Left cardiac atrium (tissue), 4 donors: ENCODE data around the gene UPF2. TPM values are rescaled to one million over a fixed set of nuclear protein-coding genes. Genes with fewer than 3 reads are reported as not detected.

Experiments
- ATAC-seq, 2 donors: fragments of 200-7000 bp; cut with Tn5 transposase; one replicate each; pipeline ENCODE4 v1.9.1; 2020; ENCODE audit warnings: mild to moderate bottlenecking in 2 of 2, moderate library complexity in 2 of 2
- DNase-seq: peaks from one replicate; pipeline ENCODE4 v3.0.0-alpha.2; 2020
- intact Hi-C, 2 donors: fragments of 100-400 bp; cut with DNase I; formaldehyde crosslinking; loops; one replicate each; pipeline versions ENCODE4 v1.14.1 to v1.15.1; 2022 to 2023
- total RNA-seq, 2 donors: library from RNA; stranded (reverse); fragmentation: NEBNext Ultra II Directional; extraction: Animal tissue kit (Norgen Biotek cat#: 25700); gene quantifications; one replicate each; pipeline ENCODE4 v1.2.1, GENCODE V29; 2021
- donor health status: DM: no; HTN: yes; CAD: no.
- donor health status: DM: no; HTN: yes; CAD: no; lungs with severe emphysema.
- donor health status: DM: yes; HTN: yes; CAD: no.
- donor health status: Dilated cardiomyopathy.

The UPF2 gene
- total RNA-seq, 2 donors from 2014 or later, result 13.7 to 16.9 TPM

DNA sequence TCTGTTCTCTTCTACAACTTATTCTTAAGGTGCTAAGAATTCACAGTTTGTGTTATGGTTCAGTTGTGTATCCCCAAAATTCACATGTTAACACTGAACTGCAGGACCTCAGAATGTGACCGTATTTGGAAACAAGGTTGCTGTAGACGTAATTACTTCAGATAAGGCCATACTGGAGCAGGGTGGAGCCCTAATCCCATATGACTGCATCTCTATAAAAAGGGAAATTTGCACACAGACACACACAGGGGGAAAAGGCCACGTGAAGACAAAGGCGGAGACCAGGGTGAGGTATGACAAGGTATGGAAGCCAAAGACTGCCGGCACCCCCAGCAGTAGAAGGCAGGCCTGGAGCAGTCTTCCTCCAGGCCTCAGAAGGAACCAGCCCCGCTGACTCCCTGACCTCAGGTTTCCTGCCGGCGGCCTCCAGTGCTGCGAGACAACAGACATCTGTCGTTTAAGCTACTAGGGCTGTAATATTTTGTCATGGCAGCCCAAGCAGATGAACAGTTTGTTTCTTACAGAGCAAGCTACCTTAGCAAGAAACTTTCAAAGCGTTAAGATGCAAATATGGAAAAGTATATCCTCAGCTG, 120.7 kb downstream of the UPF2 start:
- intact Hi-C loops, result no loop called here
- DNase-seq (no peak), ATAC-seq (no peak)

DNA sequence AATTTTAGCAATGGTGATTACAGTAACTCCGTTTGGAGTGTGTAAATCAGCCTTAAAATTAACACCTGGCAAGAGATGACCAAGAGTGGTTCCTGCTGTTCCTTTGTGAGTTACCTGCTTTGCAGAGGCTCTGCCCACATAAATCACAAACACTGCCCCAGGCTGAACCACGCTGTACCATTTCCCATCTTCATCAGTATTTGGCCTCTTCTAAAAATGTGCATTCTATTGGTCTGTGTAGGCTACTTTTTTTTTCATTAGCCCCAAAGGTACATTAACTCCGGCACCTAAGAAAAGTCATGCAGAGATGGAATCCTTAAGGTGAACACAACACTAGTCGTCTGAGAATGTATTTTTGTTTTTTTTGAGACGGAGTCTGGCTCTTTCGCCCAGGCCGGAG, 123.3 kb downstream of the UPF2 start:
- intact Hi-C loops, result no loop called here
- ATAC-seq (no peak), DNase-seq (no peak)

DNA sequence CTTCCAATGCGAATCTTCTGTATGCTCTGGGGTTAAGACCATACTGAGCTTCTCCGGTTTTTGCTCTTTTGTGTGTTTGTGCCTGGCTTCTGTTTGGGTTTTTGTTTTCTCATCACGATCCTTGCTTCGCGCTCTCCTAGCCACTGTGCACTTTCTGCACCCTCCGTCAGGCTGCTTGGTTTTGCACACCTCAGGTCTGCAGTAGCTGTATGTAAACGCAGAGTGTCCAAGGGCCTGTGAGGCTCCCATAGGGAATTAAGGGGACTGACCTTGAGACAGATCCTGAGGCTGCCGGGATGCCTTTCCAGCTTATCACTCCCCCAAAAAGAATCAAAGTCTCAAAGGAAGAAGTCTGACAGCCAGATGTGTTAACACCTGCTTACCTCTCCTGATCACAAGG, 124.2 kb downstream of the UPF2 start:
- no peak for DNase-seq
- intact Hi-C loops, result no loop called here
- ATAC-seq, result no peak

DNA sequence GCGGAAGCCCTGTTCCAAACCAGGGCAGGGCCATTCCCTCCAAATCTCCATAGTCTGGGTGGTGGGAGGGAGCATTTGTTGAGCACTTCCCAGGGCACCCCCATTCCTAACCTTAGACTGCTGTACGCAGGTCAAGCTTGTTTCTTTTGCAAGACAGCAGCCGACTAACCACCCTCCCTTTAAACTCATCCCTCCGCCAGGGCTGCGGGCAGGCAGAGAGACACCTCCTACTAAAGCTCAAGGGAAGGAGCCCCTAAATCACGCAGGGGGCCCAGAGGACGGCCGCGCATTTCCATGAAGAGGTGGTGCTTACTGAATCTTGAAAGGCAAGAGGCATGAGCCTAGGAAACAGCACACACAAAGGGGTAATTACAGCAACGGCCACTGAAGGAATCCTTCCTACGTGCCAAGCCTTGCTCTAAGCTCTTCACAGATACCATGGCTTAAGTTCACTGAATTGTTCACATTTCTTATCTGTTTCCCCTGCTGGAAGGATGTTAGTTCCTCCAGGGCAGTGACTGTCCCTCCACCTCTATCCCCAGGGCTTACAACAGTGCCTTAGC, 129.4 kb downstream of the UPF2 start:
- intact Hi-C loops, result no loop called here
- DNase-seq (no peak), ATAC-seq (peak in 1 of 2 donors; percentile 38)

DNA sequence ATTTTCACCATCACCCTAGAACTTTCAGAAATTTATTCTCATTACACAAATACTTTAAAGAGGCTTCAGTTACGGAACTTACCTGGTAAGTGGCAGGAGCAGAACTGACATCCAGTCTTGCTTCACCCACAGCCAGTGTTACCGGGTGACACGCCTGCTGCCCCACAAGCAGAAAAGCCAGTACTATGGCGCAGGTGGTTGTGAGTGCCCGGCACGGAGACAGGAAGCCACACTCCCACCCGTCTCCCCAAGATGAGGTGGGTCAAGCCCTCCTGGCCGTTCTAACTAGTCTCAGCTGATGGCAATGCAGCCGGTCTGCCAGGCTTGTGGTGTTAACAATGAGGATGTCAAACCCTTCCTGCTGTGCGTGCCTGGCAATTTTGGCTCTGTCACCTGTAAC, 132.5 kb downstream of the UPF2 start:
- intact Hi-C loops, result no loop called here
- ATAC-seq (no peak), DNase-seq (no peak)

DNA sequence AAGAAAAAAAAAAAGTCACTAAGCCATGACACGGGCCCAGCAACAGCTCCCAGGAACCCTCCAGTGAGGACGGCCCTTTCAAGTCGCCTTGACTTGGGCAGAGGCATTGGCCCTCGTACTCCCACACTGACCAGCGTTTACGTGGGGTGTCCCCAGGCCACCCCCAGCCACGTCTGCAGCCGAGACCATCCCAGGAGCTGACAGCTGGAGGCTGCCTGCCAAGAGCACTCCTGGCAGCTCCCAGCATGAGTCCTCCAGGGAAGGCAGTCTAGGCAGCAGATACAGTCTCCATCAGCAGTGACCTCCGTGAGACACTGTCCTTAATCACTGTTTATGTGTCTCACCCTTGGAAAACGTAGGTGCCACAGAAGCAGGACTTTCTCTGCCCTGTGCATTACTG, 133.0 kb downstream of the UPF2 start:
- intact Hi-C loops, result no loop called here
- DNase-seq (no peak), ATAC-seq (peak; percentile 78 to 82)

DNA sequence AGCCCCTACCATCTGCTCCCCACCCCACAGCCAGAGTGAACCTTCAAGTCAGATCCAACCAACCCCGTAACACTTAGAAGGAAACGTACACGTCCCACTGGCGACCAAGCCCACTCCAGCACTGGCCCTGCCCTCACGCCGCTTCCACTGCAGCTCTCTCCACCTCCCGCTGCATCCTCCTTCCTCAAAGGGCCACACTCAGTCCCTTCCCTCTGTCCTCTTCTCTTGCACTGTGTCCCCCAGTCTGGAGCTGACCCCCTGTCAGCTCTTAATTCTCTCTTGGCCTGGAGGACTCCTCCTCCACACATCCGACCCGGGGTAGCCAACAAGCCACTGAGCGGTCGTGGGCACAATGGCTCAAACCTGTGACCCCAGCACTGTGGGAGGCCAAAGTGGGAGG, 133.6 kb downstream of the UPF2 start:
- ATAC-seq (no peak), DNase-seq (no peak)
- intact Hi-C loops, result no loop called here

DNA sequence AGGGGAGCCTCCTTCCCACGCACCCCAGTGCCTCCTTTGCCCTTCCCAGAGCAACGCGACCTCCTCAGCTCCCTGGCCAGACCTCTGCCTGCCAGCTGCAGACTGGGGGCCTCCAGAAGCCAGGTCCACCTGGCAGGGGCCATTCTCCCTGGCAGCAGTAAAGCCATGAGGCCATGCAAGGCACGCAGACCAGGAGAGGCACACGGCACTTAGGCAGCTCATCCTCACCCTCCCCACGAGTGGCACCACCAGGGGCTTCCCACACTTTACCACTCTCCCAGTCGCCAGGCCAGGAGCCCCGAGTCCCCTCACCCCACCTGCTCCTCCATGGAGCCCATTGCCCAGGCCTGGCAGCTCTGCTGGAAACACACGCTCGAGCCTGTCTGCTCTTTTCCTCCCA, 134.1 kb downstream of the UPF2 start:
- DNase-seq (no peak), ATAC-seq (no peak)
- intact Hi-C loops, result no loop called here

DNA sequence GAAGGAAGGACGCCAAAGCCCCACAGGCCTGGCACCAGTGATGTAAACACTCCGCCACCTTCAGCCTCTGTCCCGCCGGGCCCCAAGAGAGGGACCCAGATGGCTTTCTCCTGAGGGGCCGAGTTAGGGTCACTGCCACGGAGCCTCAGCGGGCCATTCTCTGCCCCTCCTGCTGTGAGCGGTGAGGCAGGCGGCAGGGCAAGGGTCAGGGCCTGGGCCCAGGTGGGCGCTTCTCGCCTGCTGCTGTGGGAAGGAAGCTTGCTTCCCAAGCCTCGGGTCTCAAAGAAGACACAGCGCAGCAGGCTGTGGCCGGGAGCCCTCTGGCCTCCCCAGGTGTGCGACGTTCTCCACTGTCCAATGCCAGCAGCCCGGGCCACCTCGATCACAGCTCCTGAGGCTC, 134.7 kb downstream of the UPF2 start:
- DNase-seq (no peak), ATAC-seq (no peak)
- intact Hi-C loops, result no loop called here

DNA sequence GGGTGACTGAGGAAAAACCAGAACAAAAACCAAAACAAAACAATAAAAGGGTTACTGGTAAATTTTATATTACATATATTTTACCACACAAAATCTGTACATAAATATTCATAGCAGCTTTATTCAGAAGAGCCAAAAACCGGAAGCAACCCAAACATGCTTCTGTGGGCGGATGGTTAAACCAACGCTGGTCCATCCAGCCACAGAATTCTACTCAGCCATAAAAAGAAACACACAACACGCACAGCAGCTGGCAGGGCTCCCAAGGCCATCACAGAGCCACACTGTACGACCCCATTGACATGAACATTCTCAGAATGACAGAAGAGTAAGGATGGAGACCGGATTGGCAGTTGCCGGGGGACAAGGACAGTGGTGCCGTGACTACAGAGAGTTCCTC, 135.9 kb downstream of the UPF2 start:
- ATAC-seq (no peak), DNase-seq (no peak)
- intact Hi-C loops, result no loop called here

DNA sequence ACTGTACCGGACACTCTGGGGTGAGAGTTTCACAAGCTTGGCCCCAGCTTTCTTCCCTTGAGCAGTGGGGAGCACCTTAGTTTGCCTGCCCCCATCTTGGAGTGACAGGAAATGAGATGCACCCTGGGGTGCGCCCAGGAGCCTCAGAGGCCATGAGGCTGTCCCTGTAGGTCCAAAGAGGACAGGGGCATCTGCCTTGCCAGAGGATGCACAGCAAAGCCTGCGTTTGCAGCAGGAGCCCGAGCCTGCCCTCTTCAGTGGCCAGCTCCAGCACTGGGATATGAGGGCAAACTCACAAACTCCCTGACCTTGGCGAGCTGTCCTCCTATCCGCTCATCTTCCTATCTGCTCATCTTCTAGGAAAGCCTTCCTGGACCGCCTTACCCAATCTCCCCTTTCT, 140.0 kb downstream of the UPF2 start:
- DNase-seq (no peak), ATAC-seq (no peak)
- intact Hi-C loops, result no loop called here

DNA sequence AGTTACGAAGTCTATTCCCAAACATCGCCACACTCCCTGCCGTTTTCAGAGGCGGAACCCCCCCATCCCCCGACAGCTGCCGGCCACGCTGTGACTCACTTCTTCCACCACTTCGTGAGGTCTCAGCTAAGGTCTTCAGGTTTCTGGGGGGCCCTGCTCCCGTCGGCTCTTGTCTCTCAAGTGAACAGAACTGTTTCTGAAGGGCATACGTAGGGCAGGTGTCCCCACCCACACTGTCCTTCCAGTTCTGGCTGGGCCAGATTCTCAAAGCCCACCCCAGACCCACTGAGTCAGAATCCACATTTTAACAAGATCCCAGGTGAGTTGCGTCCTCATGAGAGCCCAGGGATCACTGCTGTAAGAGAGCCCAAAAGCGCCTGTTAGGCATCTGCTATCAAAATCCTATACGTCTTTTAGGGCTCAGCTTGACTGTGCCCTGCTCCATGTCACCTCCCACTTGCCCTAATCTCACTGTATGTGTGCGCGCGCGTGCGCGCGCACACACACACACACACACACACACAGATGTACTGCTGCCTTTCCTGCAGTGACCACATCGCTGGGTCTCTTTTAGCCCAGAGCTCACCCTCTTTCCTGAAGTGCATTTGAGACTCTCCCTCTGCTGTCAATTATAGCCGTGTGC, 140.7 kb downstream of the UPF2 start:
- ATAC-seq (peak; percentile 30 to 42), DNase-seq (no peak)
- intact Hi-C loops, result no loop called here

DNA sequence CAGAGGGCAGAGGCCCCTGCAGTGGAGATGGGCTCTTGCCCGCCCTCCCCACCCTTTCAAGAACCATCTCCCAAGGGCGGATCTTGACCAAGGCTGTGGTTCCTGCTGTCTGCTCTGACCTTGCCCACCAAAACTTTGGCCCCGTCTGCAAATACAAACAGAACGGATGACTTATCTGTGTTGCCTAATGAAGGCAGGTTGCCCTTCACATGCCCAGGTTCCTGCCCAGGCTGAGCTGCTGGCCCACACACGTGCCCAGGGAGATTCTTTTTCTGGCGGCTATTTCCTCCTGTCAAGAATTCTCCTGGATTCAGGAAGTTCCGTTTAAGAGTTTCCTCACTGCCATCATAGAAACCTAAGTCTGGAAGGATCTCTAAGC, 141.2 kb downstream of the UPF2 start:
- intact Hi-C loops, result no loop called here
- DNase-seq, result no peak

DNA sequence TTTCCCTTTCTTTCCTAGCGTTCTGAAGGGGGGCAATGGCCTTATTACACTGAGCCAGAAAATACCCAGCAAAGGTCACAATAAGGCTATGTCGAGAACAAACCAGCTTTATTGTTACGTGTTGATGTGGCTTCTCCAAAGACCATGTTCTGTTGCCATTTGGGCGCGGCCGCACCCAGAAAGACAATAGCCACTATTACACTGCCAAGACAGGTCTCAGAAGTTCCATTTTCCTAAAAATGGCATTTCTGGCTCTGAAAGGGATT, 141.6 kb downstream of the UPF2 start:
- intact Hi-C loops, result no loop called here
- no peak for ATAC-seq
- no peak for DNase-seq

More for the DNA sequence above, 141.2 kb downstream of the UPF2 start:
- ATAC-seq, result no peak

DNA sequence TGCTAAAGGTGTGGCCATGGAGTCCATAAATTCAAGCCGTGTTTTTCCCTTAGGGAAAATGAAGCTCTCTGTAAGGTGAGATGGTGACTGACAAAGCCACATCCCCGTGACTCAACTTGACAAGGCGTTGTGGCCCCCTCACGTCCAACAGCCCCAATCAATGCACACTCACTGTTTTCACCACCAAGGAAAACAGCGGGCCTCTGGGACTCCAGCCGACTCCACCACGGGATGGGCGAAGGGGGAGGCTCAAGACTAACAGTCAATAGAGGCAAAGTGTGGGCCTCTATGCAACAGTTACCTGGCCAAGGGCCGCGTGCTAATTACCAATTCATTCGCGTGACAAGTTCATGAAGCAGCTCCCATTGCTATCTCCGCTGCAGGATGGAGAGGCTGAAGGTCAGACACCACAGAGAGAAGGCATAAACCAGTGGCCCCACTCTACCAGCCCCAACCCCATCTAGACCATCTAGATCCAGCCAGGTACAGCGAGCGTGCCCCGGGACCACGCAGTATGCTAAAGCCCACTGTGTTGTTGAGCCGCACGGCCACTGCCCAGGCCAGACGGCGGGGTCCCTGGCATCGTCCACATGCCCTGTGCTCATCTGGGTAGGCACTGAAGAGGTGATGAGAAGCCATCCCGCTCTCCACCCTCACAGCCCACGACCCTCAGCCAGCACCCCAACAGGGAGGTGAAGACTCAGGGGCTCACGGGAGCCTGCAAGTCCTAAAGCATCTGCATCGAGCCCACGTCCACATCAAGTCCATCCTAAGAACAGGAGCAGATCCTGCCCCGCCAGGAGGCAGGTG, 143.3 kb downstream of the UPF2 start:
- DNase-seq (no peak), ATAC-seq (no peak)
- intact Hi-C loops, result no loop called here

DNA sequence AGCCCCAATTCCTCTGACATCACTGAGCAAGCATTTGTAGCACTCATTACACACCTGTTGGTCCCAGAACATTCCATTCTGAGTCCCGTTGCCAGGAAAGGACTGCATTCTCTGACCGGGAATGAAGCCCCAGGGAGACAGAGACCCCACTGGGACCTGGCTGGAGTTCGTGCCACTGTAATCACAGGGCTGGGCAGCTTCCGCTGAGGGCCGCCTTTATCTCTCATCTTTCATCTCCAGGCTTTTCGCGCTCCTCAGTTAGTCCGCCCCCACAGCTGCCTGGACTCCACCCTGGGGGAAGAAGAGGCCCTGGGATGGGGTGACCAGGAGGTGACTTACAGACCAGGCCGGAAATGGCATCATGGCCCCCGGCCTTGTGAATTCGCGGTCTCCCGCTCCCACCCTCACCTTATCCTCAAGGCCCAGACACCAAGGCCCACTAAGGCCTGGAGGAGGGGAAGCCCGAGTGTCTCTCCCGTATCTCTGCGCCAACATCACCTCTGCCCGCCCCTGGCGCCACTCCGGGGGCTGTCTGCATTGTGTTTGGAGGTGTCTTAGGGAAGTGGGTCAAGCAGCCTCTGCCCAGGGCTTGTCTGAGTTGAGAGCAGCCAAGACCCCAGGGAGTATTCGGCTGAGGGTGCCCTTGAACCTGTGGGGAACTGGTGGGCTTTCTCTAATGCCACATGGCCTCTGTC, 144.1 kb downstream of the UPF2 start:
- peak in 1 of 2 donors; percentile 74 for ATAC-seq
- DNase-seq, result no peak
- intact Hi-C loops, result no loop called here

DNA sequence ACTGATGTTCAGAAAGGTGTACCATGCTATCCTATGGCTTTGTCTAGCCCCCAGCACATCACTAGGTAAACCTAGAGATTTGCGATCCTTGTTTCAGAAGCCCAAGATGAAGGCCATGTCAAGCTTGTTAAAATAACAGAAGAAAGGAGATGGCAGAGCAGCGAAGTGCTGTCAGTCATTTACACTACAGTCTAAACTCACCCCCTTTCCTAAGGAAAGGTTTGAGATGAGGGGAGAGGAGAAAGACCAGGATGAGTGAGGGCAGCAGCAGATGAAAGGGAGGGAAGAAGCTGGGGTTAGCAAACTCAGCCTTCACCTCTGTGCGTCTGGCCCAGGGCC, 144.6 kb downstream of the UPF2 start:
- intact Hi-C loops, result no loop called here
- DNase-seq, result no peak

DNA sequence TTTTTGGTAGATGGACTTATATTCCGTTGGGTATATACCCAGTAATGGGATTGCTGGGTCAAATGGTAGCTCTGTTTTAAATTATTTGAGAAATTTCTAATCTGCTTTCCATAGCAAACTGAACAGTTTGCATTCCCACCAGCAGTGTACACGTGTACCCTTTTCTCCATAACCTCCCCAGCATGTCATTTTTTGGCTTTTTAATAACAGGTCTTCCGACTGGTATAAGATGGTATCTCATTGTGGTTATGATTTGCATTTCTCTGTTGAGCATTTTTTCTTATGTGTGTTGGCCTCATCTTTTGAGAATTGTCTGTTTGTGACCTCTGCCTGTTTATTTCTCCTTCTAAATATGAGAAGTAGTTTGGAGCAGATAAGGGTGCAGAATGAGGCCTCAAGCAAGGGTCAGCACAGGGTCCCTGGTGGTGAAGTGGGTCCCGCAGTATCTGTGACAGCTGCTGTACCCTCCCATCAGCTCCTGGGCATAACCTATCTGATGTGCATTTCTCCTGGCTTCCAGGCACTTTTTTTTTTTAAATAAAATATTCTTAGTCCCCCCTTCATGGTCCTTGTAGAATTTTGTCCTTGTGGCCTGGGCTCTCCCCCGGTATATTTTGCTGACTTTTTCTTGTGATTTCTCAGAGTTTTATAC, 145.9 kb downstream of the UPF2 start:
- intact Hi-C loops, result no loop called here
- DNase-seq, result no peak
- no peak for ATAC-seq

More for the DNA sequence above, 144.6 kb downstream of the UPF2 start:
- ATAC-seq, result no peak

DNA sequence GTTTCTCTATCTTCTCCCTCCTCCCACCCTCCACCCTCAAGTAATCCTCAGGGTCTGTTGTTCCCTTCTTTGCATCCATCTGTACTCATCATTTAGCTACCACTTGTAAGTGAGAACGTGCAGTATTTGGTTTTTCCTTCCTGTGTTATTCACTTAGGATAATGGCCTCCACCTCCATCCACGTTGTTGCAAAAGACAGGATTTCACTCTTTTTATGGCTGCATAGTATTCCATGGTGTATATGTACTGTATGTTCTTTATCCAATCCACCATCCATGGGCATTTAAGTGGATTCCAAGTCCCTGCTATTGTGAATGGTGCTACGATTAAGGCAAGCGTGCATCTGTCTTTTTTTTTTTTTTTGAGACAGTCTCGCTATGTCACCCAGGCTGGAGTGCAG, 147.0 kb downstream of the UPF2 start:
- no peak for ATAC-seq
- intact Hi-C loops, result no loop called here
- no peak for DNase-seq

DNA sequence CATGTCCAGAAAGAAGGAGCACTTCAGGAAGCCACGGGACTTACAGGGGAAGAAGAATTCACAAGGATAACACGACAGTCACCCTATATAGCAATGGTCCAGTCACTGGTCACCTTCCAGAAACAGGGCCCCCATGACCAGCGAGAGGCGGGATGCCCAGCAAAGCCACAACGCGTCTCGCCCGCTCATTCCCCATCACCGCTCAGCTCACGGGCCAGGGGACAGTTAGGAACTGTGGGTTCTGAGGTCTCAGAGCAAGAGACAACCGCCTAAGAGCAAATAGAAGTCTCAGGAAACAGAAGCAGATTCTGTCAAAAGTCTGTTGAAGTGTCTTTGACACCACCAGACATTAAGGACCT, 147.5 kb downstream of the UPF2 start:
- intact Hi-C loops, result no loop called here
- DNase-seq (no peak), ATAC-seq (no peak)
